GM18951 (cell line): ENCODE results near the gene ANKRD31.
A peak's percentile ranks its signal among the peaks of the same experiment; 100 is the strongest.
"Not testable (repeated sequence)": the region's sequence is repeated elsewhere in the genome, so short reads cannot be mapped to it uniquely, and the experiment has no call there.

Source experiments
- POLR2A ChIP-seq: IDR thresholded peaks from 4 replicates; pipeline ENCODE4 v1.6.1; 2011; ENCODE audit warnings: mild to moderate bottlenecking; ENCODE audit not compliant: insufficient read length, insufficient read depth; ENCODE audit errors: extremely low read depth
- in situ Hi-C: fragments of 300-500 bp; cut with MboI; formaldehyde crosslinking; loops from one replicate; pipeline ENCODE4 v1.12.0; 2022; ENCODE audit warnings: low sequenced_read_pairs, mixed read lengths, inconsistent platforms; ENCODE audit not compliant: unreplicated experiment

Gene ANKRD31, protein sequence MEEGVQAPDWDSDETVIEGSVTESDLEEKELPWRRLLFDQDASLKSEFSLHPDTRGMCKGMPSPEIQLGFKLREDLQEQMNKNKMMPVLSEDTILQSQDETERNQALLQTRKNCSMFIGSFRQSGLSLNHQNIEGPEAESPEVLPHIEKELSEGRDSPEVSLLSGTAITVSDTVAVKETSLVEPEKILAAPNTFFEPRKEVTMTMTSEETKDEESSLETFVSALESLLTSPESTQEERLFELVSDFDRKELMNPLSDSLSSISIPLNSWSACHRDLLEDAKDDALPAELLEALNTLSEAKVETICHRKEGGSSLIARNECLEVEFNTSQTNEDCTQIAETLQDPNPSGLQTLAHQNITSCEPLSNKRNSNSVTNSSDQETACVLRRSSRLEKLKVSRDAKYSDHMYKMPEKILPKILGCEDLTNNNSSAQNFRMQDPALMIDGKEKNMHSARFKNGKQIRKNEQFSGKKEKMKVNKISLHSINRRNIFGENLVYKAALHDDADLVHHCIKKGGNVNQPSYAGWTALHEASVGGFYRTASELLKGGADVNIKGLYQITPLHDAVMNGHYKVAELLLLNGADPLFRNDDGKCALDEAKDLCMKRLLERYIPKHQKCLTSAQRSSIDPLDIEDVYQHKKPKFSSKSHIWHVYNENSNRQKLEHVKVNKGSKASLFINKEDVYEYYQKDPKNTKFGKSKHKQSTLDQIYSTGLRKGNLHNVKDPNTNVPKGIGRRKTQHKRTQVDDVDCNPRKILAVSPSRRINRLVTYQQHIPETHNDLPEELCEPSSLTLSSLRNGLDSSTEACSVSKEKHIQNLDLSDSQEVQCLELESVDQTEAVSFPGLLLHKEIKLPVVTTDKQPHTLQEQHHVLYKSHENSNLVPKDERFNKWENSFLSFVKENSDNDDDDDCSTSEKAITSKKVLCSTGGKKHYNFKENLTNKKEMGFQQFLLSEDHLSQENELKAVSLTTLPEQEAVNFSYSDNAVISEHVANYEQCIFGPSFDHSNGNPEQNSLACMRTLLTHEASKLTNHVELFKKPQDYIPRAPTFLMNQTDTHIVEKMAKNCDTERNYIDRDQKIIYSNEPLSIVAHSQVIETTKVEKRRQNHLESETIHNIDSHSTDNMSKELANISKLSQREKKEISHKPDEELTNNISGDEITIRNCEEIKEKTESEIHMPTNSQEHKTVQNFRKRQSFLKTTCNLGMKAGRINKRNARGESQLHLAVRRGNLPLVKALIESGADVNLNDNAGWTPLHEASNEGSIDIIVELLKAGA (N-terminal part only)

DNA sequence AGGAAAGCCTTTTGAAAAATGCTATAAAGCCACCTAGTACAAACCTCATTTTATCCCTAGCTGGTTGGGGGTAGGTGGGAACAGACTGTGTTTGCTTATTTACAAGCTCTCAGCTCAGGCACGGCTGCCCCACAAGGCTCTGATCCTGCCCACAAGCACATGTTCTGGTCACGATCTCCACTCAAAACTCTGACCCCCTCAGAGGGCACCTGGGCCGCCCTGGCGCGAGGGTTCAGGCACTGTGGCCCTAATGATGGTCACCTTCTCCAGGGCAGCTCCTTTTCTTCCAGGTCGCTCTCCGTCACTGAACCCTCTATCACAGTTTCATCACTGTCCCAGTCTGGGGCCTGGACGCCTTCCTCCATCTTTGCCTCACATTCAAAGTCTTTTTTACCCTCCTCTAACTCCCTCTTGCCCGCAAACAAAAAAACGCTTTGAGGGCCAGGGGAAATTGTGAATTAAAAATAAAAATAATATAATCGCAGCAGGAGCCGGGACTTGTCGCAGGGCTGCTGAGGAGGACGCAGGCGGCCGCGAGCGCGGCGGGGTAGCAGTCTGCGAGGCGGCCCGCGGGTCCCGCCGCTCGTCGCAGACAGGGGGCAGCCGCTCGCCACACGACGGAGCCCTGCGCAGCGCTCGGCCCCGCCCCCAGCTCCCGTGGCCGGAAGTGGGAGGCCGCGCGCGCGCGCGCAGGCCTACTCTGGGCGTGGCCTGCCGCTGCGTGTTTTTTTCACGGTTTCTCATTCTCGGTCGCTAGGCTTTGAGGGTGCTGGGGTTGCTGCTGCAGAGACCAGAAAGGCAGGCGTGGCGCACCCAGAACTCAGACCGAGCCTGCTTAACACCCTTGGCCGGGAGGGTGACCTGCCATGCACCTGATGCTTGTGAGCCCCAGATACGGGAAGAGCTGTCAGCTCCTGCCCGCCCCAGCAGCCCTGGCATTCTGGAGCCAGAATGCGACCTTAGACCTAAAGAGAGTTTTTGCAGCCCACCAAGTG, at the start of gene ANKRD31:
TSS of gene ANKRD31 (minus strand) at position 557 of the 995 bp plus-strand sequence. CDS start at position 365, 192 bp downstream.
- in situ Hi-C loops, result loop anchor here (25.0 kb wide), 1 partner anchor 451 kb away; no protein-coding TSS in a partner anchor

DNA sequence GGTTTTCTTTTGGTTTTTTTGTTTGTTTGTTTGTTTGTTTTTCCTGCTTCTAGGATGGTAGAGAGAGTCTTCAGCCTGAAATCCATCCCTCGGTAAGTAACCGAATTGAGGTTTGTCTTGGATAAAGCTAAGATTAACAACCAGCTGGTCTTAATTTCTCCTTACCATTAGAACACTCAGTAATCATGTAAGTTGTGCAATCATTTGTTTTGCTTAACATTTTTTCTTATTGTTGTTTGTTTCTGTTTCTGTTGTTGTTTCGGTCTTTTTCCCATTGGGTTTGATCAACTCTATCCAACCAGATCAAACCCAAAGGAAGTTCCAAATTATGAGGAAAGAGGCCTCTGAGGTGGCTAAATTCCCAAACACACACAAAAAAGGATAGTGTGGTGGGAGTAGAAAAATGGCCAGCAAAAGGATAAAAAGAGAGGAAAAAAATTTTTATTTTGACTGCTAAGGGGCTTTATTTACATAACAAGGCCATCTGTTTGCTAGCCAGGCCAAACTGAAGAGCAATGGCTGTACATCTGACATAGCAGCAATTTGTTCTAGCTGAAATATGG, 49.6 kb upstream of the ANKRD31 start:
- TF ChIP-seq POLR2A, result no peak
- in situ Hi-C loops, result no loop called here

More for the DNA sequence above, at the start of gene ANKRD31:
- peak; percentile 79 for TF ChIP-seq POLR2A

DNA sequence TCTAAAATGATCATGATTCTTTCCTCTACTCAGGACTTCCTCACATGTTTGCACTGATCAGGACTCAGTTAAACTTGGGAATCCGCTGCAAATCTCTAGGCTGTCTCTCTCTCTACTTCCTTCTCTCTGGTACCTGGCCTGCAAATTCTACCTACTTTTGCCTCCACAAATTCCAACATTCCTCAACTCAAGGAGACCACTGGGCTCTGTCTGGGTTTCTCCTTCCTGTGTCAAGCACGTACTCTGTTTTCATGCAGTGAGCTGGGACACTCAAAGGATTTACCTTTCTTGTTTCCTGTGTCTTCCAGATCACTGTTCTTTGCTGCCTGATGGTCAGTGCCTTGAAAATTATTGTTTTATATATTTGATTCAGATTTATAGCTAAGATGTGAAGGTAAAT, 45.9 kb upstream of the ANKRD31 start:
- in situ Hi-C loops, result no loop called here

DNA sequence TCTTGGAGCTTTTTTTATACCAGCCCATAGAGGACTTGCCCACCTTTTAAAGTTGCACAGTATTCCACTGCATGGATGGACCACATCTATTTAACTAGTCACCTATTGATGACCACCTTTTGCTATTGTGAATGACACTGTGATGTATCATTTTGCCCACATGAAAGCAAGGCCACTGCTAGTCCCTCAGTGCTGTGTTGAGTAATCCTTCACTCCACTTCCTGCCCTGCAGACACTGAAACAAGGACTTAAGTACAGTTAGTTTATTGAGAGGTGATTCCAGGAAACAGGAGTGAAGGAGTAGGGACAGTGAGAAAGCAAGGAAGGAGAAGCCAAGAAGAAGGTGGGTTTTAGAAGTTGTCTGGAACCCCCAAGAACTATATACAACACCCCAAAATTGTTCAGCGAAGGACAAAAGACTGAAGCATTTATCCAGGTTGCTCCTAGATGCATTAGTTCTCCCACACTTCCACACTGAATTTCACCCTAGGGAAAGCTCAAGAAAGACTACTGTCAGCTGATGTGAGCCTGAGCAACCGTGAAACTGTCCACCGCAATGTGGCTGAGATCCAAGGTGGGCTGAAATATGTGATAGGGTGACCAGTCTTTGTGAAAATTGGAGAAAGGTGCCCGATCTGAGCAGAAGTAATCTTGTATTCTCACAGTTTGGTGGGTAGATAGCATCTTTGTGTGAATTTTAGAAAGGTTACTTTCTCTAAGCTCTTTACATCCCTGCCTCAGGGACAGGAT, 45.2 kb upstream of the ANKRD31 start:
- no peak for TF ChIP-seq POLR2A
- in situ Hi-C loops, result no loop called here

More for the DNA sequence above, 45.9 kb upstream of the ANKRD31 start:
- TF ChIP-seq POLR2A, result no peak

DNA sequence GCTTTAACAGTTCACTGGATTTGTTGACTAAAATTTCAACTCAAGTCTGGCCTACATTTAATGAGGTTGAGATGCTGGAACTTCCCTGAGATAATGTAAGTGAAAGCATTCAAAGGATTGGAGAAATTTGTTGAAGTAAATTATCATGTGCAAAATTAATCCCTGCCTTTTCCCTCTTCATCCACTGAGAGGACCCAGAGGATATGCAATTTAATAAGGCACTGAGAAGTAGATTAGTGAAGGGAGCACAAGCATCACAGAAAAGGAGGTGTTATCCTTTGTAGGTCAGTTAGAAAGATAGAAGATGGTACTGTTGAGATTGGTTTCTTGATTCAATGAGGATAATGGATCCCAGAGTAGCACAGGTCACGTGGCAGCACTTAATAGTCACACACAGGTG, 42.6 kb upstream of the ANKRD31 start:
- TF ChIP-seq POLR2A, result no peak
- in situ Hi-C loops, result no loop called here

DNA sequence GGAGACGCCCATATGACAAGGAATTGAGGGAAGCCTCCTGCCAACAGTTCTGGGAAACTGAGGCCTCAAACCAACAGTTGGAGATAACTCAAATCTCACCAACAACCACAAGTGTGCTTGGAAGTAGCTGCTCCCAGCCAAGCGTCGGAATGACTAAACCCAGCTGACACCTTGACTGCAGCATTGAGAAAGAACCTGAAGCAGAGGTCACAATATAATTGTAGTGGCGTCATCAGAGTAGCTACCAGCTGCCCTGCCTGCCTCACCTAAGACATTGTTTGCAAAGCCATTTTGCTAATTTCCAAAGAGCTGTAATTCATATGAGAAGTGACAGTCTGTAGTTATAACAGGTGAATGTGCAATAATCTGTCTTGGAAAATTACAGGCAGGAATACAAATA, 40.8 kb upstream of the ANKRD31 start:
- in situ Hi-C loops, result no loop called here
- no peak for TF ChIP-seq POLR2A

DNA sequence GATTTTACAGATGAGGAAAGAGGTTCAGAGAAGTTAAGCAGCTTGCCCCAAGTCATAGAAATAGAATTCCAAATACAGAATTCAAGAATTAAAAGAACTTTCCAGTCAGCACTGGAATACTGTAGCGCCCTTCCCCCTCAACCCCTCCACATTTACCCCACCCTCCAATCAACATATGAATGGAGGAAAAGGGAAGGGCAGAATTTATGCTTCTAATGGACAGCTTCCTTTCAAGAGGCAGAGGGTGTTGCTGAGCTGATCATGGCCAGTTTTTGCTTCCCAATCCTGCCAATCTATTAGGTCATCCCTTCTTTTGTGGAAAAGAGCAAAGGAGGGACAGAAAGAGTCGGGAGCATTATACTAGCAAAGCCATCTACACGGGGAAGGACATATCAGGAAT, 39.1 kb upstream of the ANKRD31 start:
- TF ChIP-seq POLR2A, result no peak
- in situ Hi-C loops, result no loop called here

DNA sequence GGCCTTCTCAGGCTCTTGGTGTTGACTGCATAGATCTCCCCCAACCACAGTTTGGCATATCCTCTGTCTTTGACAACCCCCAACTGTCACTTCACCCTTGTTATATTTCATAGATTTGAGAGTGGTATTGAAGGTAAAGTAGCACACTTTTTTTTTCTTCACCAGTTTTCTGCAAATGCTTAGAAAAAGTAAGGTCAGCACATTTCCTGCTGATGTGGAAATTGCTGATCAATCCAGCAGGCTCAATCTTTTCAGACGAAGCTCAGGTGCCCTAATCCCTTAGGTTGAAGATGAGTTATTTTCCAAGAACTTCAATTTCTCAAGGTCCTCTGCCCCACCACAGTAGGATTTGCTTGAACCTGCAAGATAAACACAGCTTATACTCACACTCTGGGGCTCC, 38.5 kb upstream of the ANKRD31 start:
- in situ Hi-C loops, result no loop called here
- no peak for TF ChIP-seq POLR2A

DNA sequence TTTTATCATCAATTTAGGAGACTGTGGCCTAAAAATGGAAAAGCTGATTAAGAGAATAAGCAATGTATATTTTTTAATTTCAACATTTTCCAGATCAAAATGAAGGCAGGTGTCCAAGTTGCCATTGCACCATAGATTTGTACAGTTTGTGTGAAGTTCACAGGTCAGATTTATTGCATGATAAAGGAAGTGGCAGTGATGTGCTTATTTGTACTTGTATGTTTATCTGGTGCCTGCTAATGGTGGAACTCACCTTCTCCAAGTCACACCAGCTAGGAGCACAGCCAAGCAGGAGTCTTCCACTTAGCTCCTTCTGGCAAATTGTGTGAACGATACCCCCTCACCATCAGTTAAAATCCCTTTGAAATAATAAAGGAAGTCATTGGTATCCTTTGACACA, 37.8 kb upstream of the ANKRD31 start:
- in situ Hi-C loops, result no loop called here
- TF ChIP-seq POLR2A, result no peak

DNA sequence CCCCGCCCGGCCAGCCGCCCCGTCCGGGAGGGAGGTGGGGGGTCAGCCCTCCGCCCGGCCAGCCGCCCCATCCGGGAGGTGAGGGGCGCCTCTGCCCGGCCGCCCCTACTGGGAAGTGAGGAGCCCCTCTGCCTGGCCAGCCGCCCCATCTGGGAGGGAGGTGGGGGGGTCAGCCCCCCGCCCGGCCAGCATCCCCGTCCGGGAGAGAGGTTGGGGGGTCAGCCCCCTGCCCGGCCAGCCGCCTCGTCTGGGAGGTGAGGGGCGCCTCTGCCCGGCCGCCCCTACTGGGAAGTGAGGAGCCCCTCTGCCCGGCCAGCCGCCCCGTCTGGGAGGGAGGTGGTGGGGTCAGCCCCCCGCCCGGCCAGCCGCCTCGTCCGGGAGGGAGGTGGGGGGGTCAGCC, 33.9 kb upstream of the ANKRD31 start:
- in situ Hi-C loops, result not testable (repeated sequence)

DNA sequence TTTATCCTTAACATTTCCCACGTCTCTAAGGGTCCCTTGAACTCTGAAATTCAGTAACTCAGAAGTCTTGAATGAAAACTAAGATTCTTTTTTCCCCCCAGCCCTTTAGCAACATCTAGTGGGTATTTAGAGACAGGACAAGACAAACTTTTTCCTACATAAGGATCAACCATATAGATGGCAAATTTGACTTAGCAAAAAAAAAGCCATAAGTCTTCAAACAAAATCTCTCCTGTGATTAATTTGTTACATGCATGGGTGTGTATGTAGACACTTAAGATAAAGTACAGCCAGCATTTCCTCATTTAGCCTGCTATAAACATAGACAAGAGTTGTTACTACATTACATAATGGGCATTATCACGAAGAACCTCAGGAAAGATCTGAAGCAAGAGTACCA, 29.1 kb upstream of the ANKRD31 start:
- TF ChIP-seq POLR2A, result no peak
- in situ Hi-C loops, result no loop called here
